HG03354 (cell line): Measurements from ENCODE around the gene FAM236D.
"Not testable (repeated sequence)": the region's sequence is repeated elsewhere in the genome, so short reads cannot be mapped to it uniquely, and the experiment has no call there.

Experiments used
- ATAC-seq: cut with Tn5 transposase; IDR thresholded peaks from one replicate; pipeline ENCODE4 v1.9.1; 2021; ENCODE audit warnings: mild to moderate bottlenecking; ENCODE audit not compliant: unreplicated experiment, poor library complexity, severe bottlenecking

FAM236D gene

GRCh38 chrX:72808110-72808509 lies at the start of gene FAM236D:
Gene FAM236D (minus strand): TSS chrX:72808210. CDS start chrX:72808110, 100 bp downstream.
- not testable (repeated sequence) for ATAC-seq

- not testable (repeated sequence) for ATAC-seq
These were observed 29.5 kb upstream of the FAM236D start for GRCh38 chrX:72837532-72837931.

- not testable (repeated sequence) for ATAC-seq
These were observed 22.7 kb upstream of the FAM236D start for GRCh38 chrX:72830701-72831100.

- ATAC-seq, result not testable (repeated sequence)
These were observed 17.6 kb downstream of the FAM236D start for GRCh38 chrX:72790390-72790789.

- not testable (repeated sequence) for ATAC-seq
These were observed 19.9 kb downstream of the FAM236D start for GRCh38 chrX:72788142-72788541.

GRCh38 chrX:72783964-72784363 lies 24.0 kb downstream of the FAM236D start:
- ATAC-seq, result not testable (repeated sequence)

GRCh38 chrX:72783365-72783936 lies 24.6 kb downstream of the FAM236D start:
- ATAC-seq, result not testable (repeated sequence)

- ATAC-seq, result not testable (repeated sequence)
These were observed 25.4 kb downstream of the FAM236D start, which contains the start of gene FAM236B for GRCh38 chrX:72782560-72782959. Gene FAM236B (minus strand): TSS chrX:72782660. CDS start chrX:72782560, 100 bp downstream.

- not testable (repeated sequence) for ATAC-seq
These were observed 29.9 kb downstream of the FAM236D start for GRCh38 chrX:72778146-72778545.

GRCh38 chrX:72777467-72777790 lies 30.6 kb downstream of the FAM236D start:
- peak; percentile 74 for ATAC-seq

- peak; percentile 85 for ATAC-seq
These were observed 31.1 kb downstream of the FAM236D start, which contains the start of gene DMRTC1B for GRCh38 chrX:72776653-72777466. Gene DMRTC1B (plus strand): TSS chrX:72776890. CDS start chrX:72845136, 68,246 bp downstream.

- not testable (repeated sequence) for ATAC-seq
These were observed 47.6 kb downstream of the FAM236D start for GRCh38 chrX:72760454-72760853.
